K562 (cell line): ENCODE measurements around the gene BGN. TPM values are rescaled to one million over a fixed set of nuclear protein-coding genes. Genes with fewer than 3 reads are reported as not detected.

Source experiments
- ATF3 ChIP-seq, 2 experiments: fragments of 450-650 bp in 1 of 2; sonication (generic) in 1 of 2; formaldehyde crosslinking in 1 of 2; IDR thresholded peaks in 1 of 2; conservative IDR thresholded peaks in 1 of 2; 2 replicates each; pipeline versions ENCODE4 v1.6.1 to v1.8.1; 2016 to 2023; ENCODE audit warnings: mild to moderate bottlenecking in 2 of 2, moderate library complexity in 2 of 2, inconsistent platforms in 1 of 2, missing genetic modification reagents in 1 of 2
- BDP1 ChIP-seq: IDR thresholded peaks from 3 replicates; pipeline ENCODE4 v1.6.1; 2011; ENCODE audit not compliant: insufficient read length, insufficient read depth
- FOXJ3 ChIP-seq: sonication (generic); formaldehyde crosslinking; IDR thresholded peaks from 2 replicates; pipeline ENCODE4 v1.4.0; 2020; ENCODE audit warnings: mild to moderate bottlenecking, missing genetic modification reagents
- HCFC1 ChIP-seq: IDR thresholded peaks from 2 replicates; pipeline ENCODE4 v1.6.1; 2012; ENCODE audit warnings: low read depth, low read length, improper control_type of control experiment
- HNRNPUL1 ChIP-seq: fragments of 200-400 bp; formaldehyde crosslinking; IDR thresholded peaks from 2 replicates; pipeline ENCODE4 v1.6.1; 2017; ENCODE audit warnings: low read length
- PCBP2 ChIP-seq: fragments of 200-400 bp; formaldehyde crosslinking; IDR thresholded peaks from 2 replicates; pipeline ENCODE4 v1.6.1; 2018; ENCODE audit warnings: low read length, low read depth, mild to moderate bottlenecking, moderate library complexity; ENCODE audit not compliant: poor library complexity, severe bottlenecking
- POLR3A ChIP-seq: IDR thresholded peaks from 2 replicates; pipeline ENCODE4 v1.6.1; 2011; ENCODE audit warnings: borderline replicate concordance, mild to moderate bottlenecking, moderate library complexity; ENCODE audit not compliant: insufficient read length, insufficient read depth; ENCODE audit errors: extremely low read depth
- VEZF1 ChIP-seq: fragments of 200-800 bp; sonication (Bioruptor generic); IDR thresholded peaks from 2 replicates; pipeline ENCODE4 v1.6.1; 2017; ENCODE audit warnings: missing genetic modification characterization, missing compliant biosample characterization
- ZBED1 ChIP-seq: IDR thresholded peaks from 2 replicates; pipeline ENCODE4 v1.6.1; 2014
- ZBTB49 ChIP-seq: sonication (generic); formaldehyde crosslinking; IDR thresholded peaks from 2 replicates; pipeline ENCODE4 v1.8.0; 2022; ENCODE audit warnings: missing genetic modification reagents, mild to moderate bottlenecking, borderline replicate concordance
- ZC3H8 ChIP-seq: fragments of 450-650 bp; IDR thresholded peaks from 2 replicates; pipeline ENCODE4 v1.6.1; 2017
- ZNF407 ChIP-seq: fragments of 450-650 bp; IDR thresholded peaks from 2 replicates; pipeline ENCODE4 v1.6.1; 2016; ENCODE audit warnings: low read depth
- ZNF77 ChIP-seq: fragments of 250-450 bp; sonication (Bioruptor Pico); IDR thresholded peaks from 2 replicates; pipeline ENCODE4 v1.5.0; 2020
- polyA plus RNA-seq, 8 experiments: library from polyadenylated mRNA; depleted of rRNA in 4 of 8; stranded (reverse) in 5 of 8; unstranded in 3 of 8; fragments of >200 nt; fragmentation: Nextera tagmentation in 2 of 8; fragmentation: Illumina TruSeq in 1 of 8; extraction: Ambion mirVana in 2 of 8; extraction: Trizol in 1 of 8; gene quantifications; 2 replicates each; pipeline versions ENCODE4 v1.2.1 to v1.2.3, GENCODE V29; 2011 to 2014; ENCODE audit warnings: inconsistent platforms in 1 of 8, missing spikeins in 1 of 8
- total RNA-seq, 7 experiments: library from RNA; depleted of rRNA in 6 of 7; stranded (reverse); fragments of >200 nt in 6 of 7; fragmentation: Illumina TruSeq in 2 of 7; extraction: Trizol in 2 of 7; gene quantifications; 2 replicates each; pipeline versions ENCODE4 v1.2.1 to v1.2.3, GENCODE V29; 2011 to 2021; ENCODE audit warnings: low replicate concordance in 1 of 7

The BGN gene
- total and polyA plus RNA-seq, 9 of the 15 experiments (the other 6 are each of a cell fraction or from before 2014, with no cell fraction given), result 0.11 TPM; not detected in 8

- TF ChIP-seq ZBTB49 (CRISPR knock-in tag) (no peak), HNRNPUL1 (no peak), ZC3H8 (no peak), POLR3A (no peak), HCFC1 (peak; percentile 73), FOXJ3 (CRISPR knock-in tag) (no peak), ZNF77 (CRISPR knock-in tag) (no peak), ZBED1 (no peak), ZNF407 (no peak; the same call in 1 of the 2 replicates), ATF3 (IDR thresholded peaks at IDR 0.05) (no peak), ATF3 (CRISPR knock-in tag; conservative IDR thresholded peaks at IDR 0.05) (no peak), PCBP2 (no peak), BDP1 (no peak), VEZF1 (CRISPR knock-in tag) (peak; percentile 85)
These were observed 24.1 kb upstream of the BGN start, which contains the start of gene HAUS7 (continued) for GRCh38 chrX:153470411-153471363.
